ENCODE measurements around the gene CORO2B. TPM values are rescaled to one million over a fixed set of nuclear protein-coding genes. Genes with fewer than 3 reads are reported as not detected.
A peak's percentile ranks its signal among the peaks of the same experiment; 100 is the strongest.

Gene CORO2B
- total and polyA plus RNA-seq, 9 donors, result 7.5 to 61.0 (median 18.0) TPM

DNA sequence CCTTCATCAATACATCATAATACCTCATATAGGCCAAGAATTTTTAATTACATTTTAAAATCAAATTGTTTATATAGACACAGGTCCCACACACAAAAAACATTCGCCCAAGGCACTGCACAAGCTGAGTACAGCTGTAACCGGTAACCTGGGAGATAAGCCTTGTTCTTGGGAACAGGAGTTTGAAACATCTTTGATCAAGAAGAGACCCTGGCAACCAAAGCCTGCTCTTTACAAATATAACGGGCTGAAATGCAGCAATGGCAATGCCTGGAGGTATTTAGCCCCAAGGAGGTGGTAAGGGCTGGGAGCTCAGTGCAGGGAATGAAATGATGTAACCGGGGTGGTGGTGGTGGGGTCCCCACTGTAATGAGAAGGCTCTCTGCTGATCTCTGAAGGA is 7.2 kb upstream of the CORO2B start:
- Histone ChIP-seq H3K4me1 (ENCODE audit: insufficient read depth) (peaks cover 3% of the 10 kb centered on the region), H3K9me3 (no peaks in the 10 kb centered on the region), H3K4me3 (no peak overlapping the region), H3K27me3 (no peaks in the 10 kb centered on the region), H3K36me3 (no peaks in the 10 kb centered on the region), H3K27ac (no peak overlapping the region)
- peak in 1 of 5 donors; percentile 9 for DNase-seq
- 47 to 62% (median 56%) methylated on average over 4 of the region's 4 CpGs for WGBS, 3 donors
- TF ChIP-seq, protein P1, sequence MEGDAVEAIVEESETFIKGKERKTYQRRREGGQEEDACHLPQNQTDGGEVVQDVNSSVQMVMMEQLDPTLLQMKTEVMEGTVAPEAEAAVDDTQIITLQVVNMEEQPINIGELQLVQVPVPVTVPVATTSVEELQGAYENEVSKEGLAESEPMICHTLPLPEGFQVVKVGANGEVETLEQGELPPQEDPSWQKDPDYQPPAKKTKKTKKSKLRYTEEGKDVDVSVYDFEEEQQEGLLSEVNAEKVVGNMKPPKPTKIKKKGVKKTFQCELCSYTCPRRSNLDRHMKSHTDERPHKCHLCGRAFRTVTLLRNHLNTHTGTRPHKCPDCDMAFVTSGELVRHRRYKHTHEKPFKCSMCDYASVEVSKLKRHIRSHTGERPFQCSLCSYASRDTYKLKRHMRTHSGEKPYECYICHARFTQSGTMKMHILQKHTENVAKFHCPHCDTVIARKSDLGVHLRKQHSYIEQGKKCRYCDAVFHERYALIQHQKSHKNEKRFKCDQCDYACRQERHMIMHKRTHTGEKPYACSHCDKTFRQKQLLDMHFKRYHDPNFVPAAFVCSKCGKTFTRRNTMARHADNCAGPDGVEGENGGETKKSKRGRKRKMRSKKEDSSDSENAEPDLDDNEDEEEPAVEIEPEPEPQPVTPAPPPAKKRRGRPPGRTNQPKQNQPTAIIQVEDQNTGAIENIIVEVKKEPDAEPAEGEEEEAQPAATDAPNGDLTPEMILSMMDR (IDR thresholded peaks at IDR 0.05), result no peak
- TF ChIP-seq EP300 (IDR thresholded peaks at IDR 0.05) (no peak), POLR2A (IDR thresholded peaks at IDR 0.05) (no peak)
- intact Hi-C loops (cut with DNase I), result no loop called here

DNA sequence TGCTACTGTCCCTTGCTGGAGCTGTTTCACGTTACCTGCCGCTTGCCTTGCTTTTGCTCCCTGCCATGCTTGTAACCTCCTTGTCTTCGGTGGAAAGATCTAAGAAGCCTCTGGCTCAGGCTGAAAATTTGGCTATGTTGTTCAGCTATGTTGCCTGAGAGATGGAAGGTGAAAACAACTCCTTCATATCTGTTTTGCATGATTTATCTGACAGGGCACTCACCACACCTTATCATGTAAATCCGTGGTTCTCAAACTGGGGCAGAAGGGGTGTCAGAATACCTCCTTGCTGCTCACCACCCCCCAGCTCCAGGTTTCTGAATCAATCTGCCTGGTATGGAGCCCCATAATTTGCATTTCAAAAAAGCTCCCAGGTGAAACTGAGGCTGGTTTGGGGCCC is 6.5 kb upstream of the CORO2B start:
- Histone ChIP-seq H3K4me3 (no peak overlapping the region), H3K27me3 (no peaks in the 10 kb centered on the region), H3K27ac (no peak overlapping the region), H3K36me3 (no peaks in the 10 kb centered on the region), H3K9me3 (no peaks in the 10 kb centered on the region), H3K4me1 (ENCODE audit: insufficient read depth) (peaks cover 3% of the 10 kb centered on the region)
- DNase-seq, result no peak
- intact Hi-C loops (cut with DNase I), result no loop called here
- 80 to 89% (median 84%) methylated on average over 4 of the region's 4 CpGs for WGBS, 3 donors
- TF ChIP-seq, protein P1 (IDR thresholded peaks at IDR 0.05), result no peak
- TF ChIP-seq POLR2A (IDR thresholded peaks at IDR 0.05) (no peak), EP300 (IDR thresholded peaks at IDR 0.05) (no peak)

DNA sequence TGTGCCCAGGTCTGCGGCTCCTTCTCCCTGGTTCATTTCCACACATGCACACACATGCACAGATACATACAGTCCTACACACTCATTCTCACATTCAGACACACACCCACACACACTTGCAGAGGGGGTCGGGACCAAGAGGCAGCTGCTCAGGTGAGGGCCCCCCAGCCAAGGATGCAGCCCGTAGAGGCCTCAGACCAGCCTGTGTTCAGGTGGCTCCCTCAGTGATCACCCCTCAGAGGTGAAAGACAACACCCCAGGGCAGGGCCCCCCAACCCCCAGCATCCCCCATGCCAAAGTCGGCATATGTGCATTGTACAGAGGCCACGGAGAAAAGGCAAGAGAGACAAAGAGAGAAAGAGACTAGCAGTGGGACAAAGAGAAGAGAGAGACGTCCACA is 5.9 kb upstream of the CORO2B start:
- DNase-seq, result peak in 1 of 5 donors; percentile 13
- intact Hi-C loops (cut with DNase I), result no loop called here
- H3K9me3 ChIP-seq, result no peaks in the 10 kb centered on the region
- no peaks in the 10 kb centered on the region for H3K36me3 ChIP-seq
- WGBS, 3 donors, result 77 to 82% (median 78%) methylated on average over 6 of the region's 6 CpGs
- H3K27me3 ChIP-seq, result no peaks in the 10 kb centered on the region
- no peak overlapping the region for H3K27ac ChIP-seq
- peaks cover 4% of the 10 kb centered on the region for H3K4me1 ChIP-seq (ENCODE audit: insufficient read depth)
- H3K4me3 ChIP-seq, result no peak overlapping the region
- TF ChIP-seq POLR2A (IDR thresholded peaks at IDR 0.05) (no peak), EP300 (IDR thresholded peaks at IDR 0.05) (no peak)
- TF ChIP-seq, protein P1 (IDR thresholded peaks at IDR 0.05), result no peak

DNA sequence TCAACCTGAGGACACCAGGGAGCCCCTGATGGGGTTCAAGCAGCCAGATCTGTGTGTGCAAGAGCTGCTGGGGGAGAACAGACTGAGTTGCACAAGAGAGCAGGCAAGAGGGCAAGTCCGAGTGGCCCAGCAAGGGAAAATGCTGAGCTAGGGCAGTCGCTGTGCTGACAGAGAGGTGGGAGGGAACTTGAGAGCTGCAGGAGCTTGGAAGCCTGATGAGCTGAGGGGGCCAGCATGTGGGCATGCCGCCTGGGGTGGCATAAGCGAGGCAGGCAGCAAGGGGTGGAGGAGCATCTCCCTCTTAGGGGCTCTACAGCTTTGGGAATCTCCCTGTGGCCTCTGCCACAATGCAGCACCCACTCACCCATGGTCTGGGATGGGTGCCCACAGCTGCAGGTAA is 4.7 kb upstream of the CORO2B start:
- 74 to 81% (median 75%) methylated on average over 4 of the region's 4 CpGs for WGBS, 3 donors
- Histone ChIP-seq H3K27ac (no peak overlapping the region), H3K9me3 (no peaks in the 10 kb centered on the region), H3K27me3 (no peaks in the 10 kb centered on the region), H3K4me3 (no peak overlapping the region), H3K36me3 (no peaks in the 10 kb centered on the region), H3K4me1 (ENCODE audit: insufficient read depth) (peaks cover 6% of the 10 kb centered on the region)
- intact Hi-C loops (cut with DNase I), result no loop called here
- DNase-seq, result peak in 2 of 5 donors; percentile 14 to 20
- no peak for TF ChIP-seq POLR2A (IDR thresholded peaks at IDR 0.05)

DNA sequence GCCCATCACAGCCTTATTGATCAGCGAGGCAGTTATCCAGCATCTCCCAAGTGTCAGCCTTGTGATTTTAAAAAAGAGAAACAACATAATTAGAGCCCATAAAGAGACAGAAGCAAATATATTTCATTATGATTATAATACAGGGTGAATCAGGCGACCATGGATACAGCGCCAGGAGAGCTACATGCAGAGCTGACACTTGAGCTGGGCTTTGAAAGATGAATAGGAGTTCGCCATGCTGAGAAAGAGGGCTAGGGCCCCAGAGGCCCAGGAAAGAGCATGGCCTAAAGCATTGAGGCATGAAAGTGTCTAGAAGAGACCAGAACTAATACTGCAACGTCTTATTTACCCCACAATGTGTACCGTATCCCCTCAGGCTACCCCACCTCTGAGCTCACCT is 4.2 kb upstream of the CORO2B start:
- Histone ChIP-seq H3K27ac (no peak overlapping the region), H3K4me1 (ENCODE audit: insufficient read depth) (peaks cover 6% of the 10 kb centered on the region), H3K27me3 (no peaks in the 10 kb centered on the region), H3K9me3 (no peaks in the 10 kb centered on the region), H3K4me3 (no peak overlapping the region), H3K36me3 (no peaks in the 10 kb centered on the region)
- intact Hi-C loops (cut with DNase I), result loop anchor here in 2 of 4 donors (5.0 kb wide), 1 partner anchor 98 kb away; no protein-coding TSS in a partner anchor
- WGBS, 3 donors, result 92 to 94% (median 92%) methylated on average over 6 of the region's 6 CpGs
- DNase-seq, result no peak
- TF ChIP-seq, protein P1 (IDR thresholded peaks at IDR 0.05), result no peak
- TF ChIP-seq POLR2A (IDR thresholded peaks at IDR 0.05), result no peak

Data from ovary (tissue), 9 donors.